ENCODE measurements around the gene REL. TPM values are rescaled to one million over a fixed set of nuclear protein-coding genes. Genes with fewer than 3 reads are reported as not detected.

Gene REL
- total and polyA plus RNA-seq, 2 of the 13 experiments (the other 11 are each of a cell fraction or from before 2014, with no cell fraction given) = 3.7 to 7.0 TPM

DNA sequence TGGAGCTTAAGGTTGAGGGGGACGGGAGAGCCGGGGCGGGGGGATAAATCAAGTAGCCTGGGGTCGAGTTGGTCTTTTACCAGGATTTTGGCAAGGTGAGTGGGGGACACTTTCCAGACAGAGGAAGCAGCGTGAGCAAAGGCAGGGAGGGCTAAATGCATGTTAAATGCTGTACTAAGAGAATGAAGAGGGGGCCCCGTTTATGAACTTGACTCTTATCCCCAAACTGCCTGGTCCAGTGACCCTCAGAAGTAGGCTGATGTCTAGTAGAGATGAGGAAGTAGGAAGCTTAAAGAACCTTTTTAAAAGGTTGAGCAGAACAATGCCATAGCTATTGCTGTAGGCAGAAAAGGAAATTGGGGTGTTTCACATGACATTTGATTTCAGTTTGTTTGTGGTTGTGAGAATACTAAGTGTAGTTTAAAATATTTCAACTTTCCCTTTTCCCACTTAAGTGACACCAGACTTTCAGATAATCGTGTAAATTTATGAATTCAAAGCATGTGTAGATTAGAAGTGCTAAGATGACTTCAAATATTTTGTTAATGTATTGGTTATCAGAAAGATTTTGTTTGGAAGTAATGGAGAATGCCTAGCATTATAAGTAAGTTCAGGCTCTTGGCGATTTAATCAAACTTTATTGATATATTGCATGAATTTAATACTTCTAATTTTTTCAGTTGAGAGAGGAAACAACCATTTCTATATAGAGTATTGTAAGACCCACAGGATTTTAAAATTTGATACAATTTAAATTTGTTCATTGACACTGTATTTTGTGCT, 1.8 kb downstream of the REL start (continued):
- TF ChIP-seq, protein P1, sequence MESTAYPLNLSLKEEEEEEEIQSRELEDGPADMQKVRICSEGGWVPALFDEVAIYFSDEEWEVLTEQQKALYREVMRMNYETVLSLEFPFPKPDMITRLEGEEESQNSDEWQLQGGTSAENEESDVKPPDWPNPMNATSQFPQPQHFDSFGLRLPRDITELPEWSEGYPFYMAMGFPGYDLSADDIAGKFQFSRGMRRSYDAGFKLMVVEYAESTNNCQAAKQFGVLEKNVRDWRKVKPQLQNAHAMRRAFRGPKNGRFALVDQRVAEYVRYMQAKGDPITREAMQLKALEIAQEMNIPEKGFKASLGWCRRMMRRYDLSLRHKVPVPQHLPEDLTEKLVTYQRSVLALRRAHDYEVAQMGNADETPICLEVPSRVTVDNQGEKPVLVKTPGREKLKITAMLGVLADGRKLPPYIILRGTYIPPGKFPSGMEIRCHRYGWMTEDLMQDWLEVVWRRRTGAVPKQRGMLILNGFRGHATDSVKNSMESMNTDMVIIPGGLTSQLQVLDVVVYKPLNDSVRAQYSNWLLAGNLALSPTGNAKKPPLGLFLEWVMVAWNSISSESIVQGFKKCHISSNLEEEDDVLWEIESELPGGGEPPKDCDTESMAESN (CRISPR knock-in tag; conservative IDR thresholded peaks at IDR 0.05) = 0 out of 2 replicates have a peak, but pooled peaks have one; percentile 19
- TF ChIP-seq ELF3 (CRISPR knock-in tag; IDR thresholded peaks at IDR 0.05) = peak; percentile 41; the same call in 1 of the 2 replicates

DNA sequence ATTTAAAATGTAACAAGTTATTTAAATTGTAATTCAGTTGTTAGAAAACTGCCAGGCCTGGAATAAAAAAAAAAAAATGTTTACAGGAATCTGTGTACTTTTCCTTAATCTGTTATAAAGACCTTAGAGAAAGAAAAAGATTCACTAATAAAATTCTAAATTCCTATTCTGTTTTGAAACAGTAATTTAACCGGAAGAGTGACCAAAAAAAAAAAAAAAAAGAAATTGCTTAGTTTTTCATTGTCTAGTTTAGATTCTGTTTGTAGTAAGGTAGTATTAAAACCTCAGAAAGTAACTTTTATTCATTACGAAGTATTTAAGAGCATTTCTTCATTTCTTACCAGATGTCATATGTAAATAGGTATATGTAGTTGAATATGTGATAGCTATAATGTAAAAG, 2.5 kb downstream of the REL start:
- Histone ChIP-seq H3K9me3 (ENCODE audit: low read length) (no peaks in the 10 kb centered on the region), H3K4me1 (ENCODE audit: insufficient read depth, low read length) (peaks cover 40% of the 10 kb centered on the region), H2AFZ (ENCODE audit: low read length) (no peak overlapping the region), H3K9ac (ENCODE audit: insufficient read depth, low read depth, low read length) (no peak overlapping the region), H3K27me3 (ENCODE audit: control insufficient read depth in 1 of 2, insufficient read depth in 2 of 2, low read length in 2 of 2) (no peaks in the 10 kb centered on the region; a peak in 1 of 5 replicates), H3K27ac (ENCODE audit: extremely low read length, insufficient read depth, low read length) (no peak overlapping the region), H3K4me3 (replicated peaks in 1 of 3; ENCODE audit: insufficient read depth in 1 of 3, low read depth in 2 of 3, low read length in 3 of 3) (peak overlapping the region in 1 of 3 experiments; percentile 94; a peak in 3 of 6 replicates), H3K79me2 (ENCODE audit: insufficient read depth, low read length) (peaks cover 51% of the 10 kb centered on the region), H3K36me3 (replicated peaks in 1 of 2; ENCODE audit: control insufficient read depth in 1 of 2, insufficient read depth in 2 of 2, low read length in 2 of 2) (no peaks in the 10 kb centered on the region), H3K4me2 (ENCODE audit: low read depth, low read length) (peak overlapping the region; percentile 73), H4K20me1 (ENCODE audit: insufficient read depth, low read length) (peaks cover 5% of the 10 kb centered on the region)
- ATAC-seq (no peak), FAIRE-seq (no peak), DNase-seq (ENCODE audit: low spot score) (no peak)
- POLR2A ChIA-PET = no interaction called here
- intact Hi-C loops (cut with micrococcal nuclease; ENCODE audit: unreplicated experiment) (loop anchor here (5.0 kb wide), 3 partner anchors 77 to 133 kb away; partner anchors contain the start of genes PEX13 and PUS10), in situ Hi-C loops (cut with HindIII; ENCODE audit: extremely low pct_ligation_motif_present, low pct_unique_long_range_greater_than_20kb) (no loop called here)
- no TSS peak for BruUV-seq (replicated peaks)
- 78% methylated on average over 2 of the region's 2 CpGs for WGBS (ENCODE audit: low lambda C conversion rate)
- CTCF ChIA-PET (ENCODE audit: low intra/inter-chr PET ratio, low total read pairs) = no interaction called here
- TF ChIP-seq ZNF329 (CRISPR knock-in tag; IDR thresholded peaks at IDR 0.05; ENCODE audit: low read depth) (no peak), ZNF687 (CRISPR knock-in tag; IDR thresholded peaks at IDR 0.05) (no peak), KDM6A (CRISPR knock-in tag; IDR thresholded peaks at IDR 0.05; ENCODE audit: low read depth) (no peak), WIZ (CRISPR knock-in tag; IDR thresholded peaks at IDR 0.05) (no peak), ZNF512B (CRISPR knock-in tag; IDR thresholded peaks at IDR 0.05; ENCODE audit: borderline replicate concordance) (no peak)
- TF ChIP-seq, protein P2, sequence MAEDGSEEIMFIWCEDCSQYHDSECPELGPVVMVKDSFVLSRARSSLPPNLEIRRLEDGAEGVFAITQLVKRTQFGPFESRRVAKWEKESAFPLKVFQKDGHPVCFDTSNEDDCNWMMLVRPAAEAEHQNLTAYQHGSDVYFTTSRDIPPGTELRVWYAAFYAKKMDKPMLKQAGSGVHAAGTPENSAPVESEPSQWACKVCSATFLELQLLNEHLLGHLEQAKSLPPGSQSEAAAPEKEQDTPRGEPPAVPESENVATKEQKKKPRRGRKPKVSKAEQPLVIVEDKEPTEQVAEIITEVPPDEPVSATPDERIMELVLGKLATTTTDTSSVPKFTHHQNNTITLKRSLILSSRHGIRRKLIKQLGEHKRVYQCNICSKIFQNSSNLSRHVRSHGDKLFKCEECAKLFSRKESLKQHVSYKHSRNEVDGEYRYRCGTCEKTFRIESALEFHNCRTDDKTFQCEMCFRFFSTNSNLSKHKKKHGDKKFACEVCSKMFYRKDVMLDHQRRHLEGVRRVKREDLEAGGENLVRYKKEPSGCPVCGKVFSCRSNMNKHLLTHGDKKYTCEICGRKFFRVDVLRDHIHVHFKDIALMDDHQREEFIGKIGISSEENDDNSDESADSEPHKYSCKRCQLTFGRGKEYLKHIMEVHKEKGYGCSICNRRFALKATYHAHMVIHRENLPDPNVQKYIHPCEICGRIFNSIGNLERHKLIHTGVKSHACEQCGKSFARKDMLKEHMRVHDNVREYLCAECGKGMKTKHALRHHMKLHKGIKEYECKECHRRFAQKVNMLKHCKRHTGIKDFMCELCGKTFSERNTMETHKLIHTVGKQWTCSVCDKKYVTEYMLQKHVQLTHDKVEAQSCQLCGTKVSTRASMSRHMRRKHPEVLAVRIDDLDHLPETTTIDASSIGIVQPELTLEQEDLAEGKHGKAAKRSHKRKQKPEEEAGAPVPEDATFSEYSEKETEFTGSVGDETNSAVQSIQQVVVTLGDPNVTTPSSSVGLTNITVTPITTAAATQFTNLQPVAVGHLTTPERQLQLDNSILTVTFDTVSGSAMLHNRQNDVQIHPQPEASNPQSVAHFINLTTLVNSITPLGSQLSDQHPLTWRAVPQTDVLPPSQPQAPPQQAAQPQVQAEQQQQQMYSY (CRISPR knock-in tag; IDR thresholded peaks at IDR 0.05) = no peak
